Measurements from ENCODE around the gene PSMB7. TPM values are rescaled to one million over a fixed set of nuclear protein-coding genes. Genes with fewer than 3 reads are reported as not detected.

The PSMB7 gene
- total RNA-seq, 1 donor from 2014 or later, result 73.2 TPM

DNA sequence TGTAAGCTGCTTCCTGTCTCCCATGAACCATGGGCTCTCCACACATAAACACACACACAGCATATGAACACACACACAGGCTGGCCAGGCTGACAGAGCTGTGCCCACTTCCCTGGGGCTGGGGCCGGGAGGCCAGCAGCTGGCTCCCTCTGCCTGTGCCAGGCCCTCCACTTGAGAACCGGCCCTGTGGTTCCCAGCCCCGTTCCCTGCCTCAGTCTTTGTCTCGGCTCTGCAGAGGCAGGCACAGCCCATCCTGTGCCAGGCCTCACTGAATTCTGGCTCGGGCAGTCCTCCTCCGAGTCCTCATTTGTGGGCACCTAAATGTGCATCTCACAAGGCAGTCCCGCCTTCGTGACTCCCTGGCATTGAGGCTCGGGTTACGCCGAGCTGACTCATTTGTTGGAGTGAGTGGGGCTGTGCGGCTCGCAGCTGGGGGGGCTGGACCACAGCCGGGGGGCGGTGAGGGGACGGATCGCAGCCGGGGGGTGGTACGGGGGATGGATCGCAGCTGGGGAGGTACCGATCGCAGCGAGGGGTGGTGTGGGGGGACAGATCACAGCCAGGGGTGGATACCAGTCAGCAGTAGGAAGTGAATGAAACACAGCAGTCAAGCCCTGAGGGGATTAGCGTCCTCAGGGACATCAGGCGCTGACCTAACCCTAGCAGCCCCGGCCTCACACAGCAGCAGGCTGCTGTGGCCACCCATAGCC, 72.3 kb downstream of the PSMB7 start:
- no peaks in the 10 kb centered on the region for H3K27me3 ChIP-seq (ENCODE audit: low read depth)
- DNase-seq (peak; percentile 54), ATAC-seq (peak; percentile 35 to 54)
- peak overlapping the region; percentile 51 for H3K27ac ChIP-seq
- H3K4me3 ChIP-seq, result no peak overlapping the region
- peaks cover 20% of the 10 kb centered on the region for H3K4me1 ChIP-seq
- intact Hi-C loops (cut with DNase I), result no loop called here
- TF ChIP-seq, protein P1, sequence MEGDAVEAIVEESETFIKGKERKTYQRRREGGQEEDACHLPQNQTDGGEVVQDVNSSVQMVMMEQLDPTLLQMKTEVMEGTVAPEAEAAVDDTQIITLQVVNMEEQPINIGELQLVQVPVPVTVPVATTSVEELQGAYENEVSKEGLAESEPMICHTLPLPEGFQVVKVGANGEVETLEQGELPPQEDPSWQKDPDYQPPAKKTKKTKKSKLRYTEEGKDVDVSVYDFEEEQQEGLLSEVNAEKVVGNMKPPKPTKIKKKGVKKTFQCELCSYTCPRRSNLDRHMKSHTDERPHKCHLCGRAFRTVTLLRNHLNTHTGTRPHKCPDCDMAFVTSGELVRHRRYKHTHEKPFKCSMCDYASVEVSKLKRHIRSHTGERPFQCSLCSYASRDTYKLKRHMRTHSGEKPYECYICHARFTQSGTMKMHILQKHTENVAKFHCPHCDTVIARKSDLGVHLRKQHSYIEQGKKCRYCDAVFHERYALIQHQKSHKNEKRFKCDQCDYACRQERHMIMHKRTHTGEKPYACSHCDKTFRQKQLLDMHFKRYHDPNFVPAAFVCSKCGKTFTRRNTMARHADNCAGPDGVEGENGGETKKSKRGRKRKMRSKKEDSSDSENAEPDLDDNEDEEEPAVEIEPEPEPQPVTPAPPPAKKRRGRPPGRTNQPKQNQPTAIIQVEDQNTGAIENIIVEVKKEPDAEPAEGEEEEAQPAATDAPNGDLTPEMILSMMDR (IDR thresholded peaks at IDR 0.05), result no peak
- H3K36me3 ChIP-seq, result peaks cover 96% of the 10 kb centered on the region
- no peaks in the 10 kb centered on the region for H3K9me3 ChIP-seq

DNA sequence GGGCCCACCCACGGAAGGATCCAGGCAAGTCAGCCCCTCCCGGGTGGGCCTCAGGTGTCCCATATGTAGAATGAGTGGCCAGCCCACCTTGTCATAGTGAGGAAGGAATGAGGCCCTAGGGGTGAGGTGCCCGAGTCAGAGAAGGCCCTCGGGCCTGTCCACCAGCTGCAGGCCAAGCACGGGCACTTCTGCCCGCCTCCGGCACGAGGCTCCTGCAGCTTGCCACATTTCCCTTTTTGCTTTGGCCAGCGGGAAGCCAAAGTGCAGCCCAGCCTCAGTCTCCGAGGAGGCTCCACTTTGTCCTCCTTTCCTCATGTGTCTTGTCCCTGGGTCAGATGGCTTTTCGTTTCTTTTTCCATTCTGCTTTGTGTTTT, 72.9 kb downstream of the PSMB7 start:
- Histone ChIP-seq H3K27me3 (ENCODE audit: low read depth) (no peaks in the 10 kb centered on the region), H3K36me3 (peaks cover 96% of the 10 kb centered on the region), H3K9me3 (no peaks in the 10 kb centered on the region), H3K4me1 (peaks cover 20% of the 10 kb centered on the region), H3K4me3 (no peak overlapping the region), H3K27ac (peak overlapping the region; percentile 51)
- TF ChIP-seq, protein P1 (IDR thresholded peaks at IDR 0.05), result no peak
- intact Hi-C loops (cut with DNase I), result no loop called here
- DNase-seq, result peak; percentile 64
- peak; percentile 23 to 53 for ATAC-seq

DNA sequence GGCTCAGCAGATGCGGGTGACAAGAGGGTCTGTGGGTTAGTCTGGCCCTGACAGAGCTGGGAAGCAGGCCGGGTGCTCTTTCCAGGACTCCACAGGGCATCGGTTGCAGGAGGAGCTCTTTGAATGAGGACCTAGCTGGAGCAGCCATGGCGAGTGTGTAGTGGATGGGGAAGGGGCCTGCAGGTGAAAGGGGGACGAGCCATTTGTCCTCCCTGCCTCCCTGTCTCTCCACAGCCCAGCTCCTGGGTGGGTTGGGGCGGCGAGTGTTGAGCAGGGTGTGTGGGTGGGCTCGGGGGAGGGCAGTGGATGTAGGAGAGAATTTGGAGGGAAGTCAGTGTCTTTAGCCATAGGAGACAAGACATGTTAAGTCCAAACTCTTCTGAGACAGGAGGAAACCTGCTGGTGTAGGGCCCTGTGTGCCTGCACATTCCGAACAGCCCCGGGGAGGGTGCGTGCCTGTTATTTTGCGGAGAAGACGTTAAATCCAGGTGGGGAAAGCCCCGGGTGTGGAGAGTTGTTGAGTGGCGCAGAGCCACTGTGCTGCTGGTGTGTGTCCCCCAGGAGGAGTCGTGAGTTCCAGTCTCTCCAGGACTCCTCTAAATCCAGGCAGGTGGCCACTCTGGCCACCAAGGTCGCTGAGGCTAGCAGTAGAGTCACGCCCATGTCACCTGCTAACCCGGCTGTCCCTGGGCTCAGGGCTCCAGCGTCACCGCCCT, 73.6 kb downstream of the PSMB7 start:
- Histone ChIP-seq H3K27me3 (ENCODE audit: low read depth) (no peaks in the 10 kb centered on the region), H3K4me1 (peaks cover 20% of the 10 kb centered on the region), H3K27ac (no peak overlapping the region), H3K36me3 (peaks cover 96% of the 10 kb centered on the region), H3K9me3 (no peaks in the 10 kb centered on the region), H3K4me3 (no peak overlapping the region)
- DNase-seq, result peak; percentile 37
- TF ChIP-seq, protein P1 (IDR thresholded peaks at IDR 0.05), result no peak
- no peak for ATAC-seq
- intact Hi-C loops (cut with DNase I), result no loop called here

DNA sequence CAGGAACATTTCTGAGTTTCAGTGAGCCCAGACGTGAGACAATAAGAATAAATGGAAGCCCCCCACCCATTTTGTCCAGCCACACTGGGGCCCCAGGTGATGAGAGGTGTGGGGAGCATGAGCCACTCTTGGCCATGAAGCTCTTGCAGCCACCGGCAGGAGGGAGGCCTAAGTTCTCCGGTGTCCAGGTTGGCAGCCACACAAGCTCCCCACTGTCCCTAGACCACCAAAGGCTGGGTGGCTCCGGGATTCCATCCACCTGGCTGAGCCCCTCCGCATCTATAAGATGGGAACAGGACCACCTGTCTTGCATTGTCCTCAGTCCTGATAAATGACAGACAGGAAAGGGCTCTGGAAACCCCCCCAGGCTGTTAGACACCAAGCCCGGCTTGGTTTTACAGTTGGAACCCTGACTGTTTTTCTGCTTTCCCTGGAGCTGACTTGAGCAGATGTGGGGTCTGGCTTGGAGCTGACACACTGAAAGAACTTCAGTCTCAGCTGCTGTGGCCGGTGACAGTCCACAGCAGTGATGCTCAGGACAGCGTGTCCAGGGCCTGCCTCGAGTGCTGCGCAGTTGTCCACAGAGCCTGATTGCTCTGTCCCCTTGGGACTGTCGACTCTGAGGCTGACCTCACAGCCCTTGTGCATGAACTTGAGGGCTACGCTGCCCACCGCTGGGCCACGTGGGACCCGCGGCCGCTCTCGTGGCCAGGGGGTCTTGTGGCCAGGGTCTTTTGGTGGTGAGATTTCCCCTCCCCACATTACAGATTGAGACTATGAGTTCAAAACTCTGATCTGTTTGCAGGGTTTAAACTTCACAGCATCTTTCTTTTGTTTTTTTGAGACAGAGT, 74.8 kb downstream of the PSMB7 start:
- H3K4me3 ChIP-seq, result no peak overlapping the region
- intact Hi-C loops (cut with DNase I), result no loop called here
- H3K4me1 ChIP-seq, result peaks cover 20% of the 10 kb centered on the region
- H3K27ac ChIP-seq, result no peak overlapping the region
- TF ChIP-seq, protein P1 (IDR thresholded peaks at IDR 0.05), result no peak
- no peaks in the 10 kb centered on the region for H3K9me3 ChIP-seq
- ATAC-seq (no peak), DNase-seq (peak; percentile 25)
- H3K27me3 ChIP-seq (ENCODE audit: low read depth), result no peaks in the 10 kb centered on the region
- H3K36me3 ChIP-seq, result peaks cover 96% of the 10 kb centered on the region

DNA sequence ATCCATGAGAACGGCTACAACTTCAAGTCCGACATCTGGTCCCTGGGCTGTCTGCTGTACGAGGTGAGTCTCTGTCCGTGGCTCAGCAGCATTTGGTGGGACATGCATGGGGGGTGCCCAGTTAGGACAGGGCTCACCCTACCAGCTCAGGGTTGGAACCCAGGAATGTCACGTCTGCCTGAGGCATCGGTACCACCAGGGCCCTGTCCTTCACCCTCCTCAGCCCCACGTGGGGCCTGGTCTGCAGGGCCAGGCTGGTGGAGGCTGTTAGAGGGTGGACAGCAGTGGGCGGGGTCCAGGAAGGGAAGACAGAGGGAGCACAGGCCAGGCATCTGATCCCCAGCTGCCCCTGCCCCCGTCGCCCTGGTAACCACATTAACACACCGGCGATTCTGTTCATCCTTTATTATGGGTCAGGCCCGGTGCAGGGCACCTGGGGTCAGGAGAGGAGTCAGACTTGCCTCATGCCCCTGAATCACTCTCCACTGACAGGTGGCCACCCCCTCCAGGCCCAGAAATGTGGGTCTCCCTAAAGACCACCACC, 75.6 kb downstream of the PSMB7 start:
- H3K4me3 ChIP-seq, result no peak overlapping the region
- TF ChIP-seq, protein P1 (IDR thresholded peaks at IDR 0.05), result no peak
- no peak for ATAC-seq
- peak; percentile 35 for DNase-seq
- H3K9me3 ChIP-seq, result no peaks in the 10 kb centered on the region
- no peaks in the 10 kb centered on the region for H3K27me3 ChIP-seq (ENCODE audit: low read depth)
- H3K36me3 ChIP-seq, result peaks cover 93% of the 10 kb centered on the region
- H3K27ac ChIP-seq, result no peak overlapping the region
- peaks cover 20% of the 10 kb centered on the region for H3K4me1 ChIP-seq
- intact Hi-C loops (cut with DNase I), result no loop called here

Measured in lower lobe of right lung (tissue), 2 donors.